Measurements from ENCODE around the gene ITFG1.

- TF ChIP-seq CTCF (IDR thresholded peaks at IDR 0.05) (no peak), POLR2A (IDR thresholded peaks at IDR 0.05) (no peak)
These were observed 2.5 kb downstream of the ITFG1 start for GRCh38 chr16:47458331-47458730.

All from right lobe of liver (tissue), 4 donors.